AG09309 (cell line): ENCODE results near the gene ATP2C2.

Experiments used
- DNase-seq: peaks from one replicate; pipeline ENCODE4 v3.0.0-alpha.2; 2010; ENCODE audit warnings: low read depth
- H3K4me3 ChIP-seq: 2 replicates; pipeline ENCODE4 v1.5.1; 2011; ENCODE audit warnings: mild to moderate bottlenecking, low read depth, low read length, moderate library complexity; ENCODE audit not compliant: control insufficient read depth
- TF ChIP-seq, protein P1 (sequence below): IDR thresholded peaks from 2 replicates; pipeline ENCODE4 v1.5.1; 2011; ENCODE audit warnings: mild to moderate bottlenecking, low read depth, low read length, inconsistent platforms; ENCODE audit not compliant: insufficient read depth, control insufficient read depth; ENCODE audit errors: missing control alignments

The ATP2C2 gene

GRCh38 chr16:84467709-84468108 lies 99.4 kb downstream of the ATP2C2 start:
- no peak for DNase-seq
- no peak overlapping the region for H3K4me3 ChIP-seq

GRCh38 chr16:84471316-84471715 lies 103.0 kb downstream of the ATP2C2 start:
- TF ChIP-seq, protein P1, sequence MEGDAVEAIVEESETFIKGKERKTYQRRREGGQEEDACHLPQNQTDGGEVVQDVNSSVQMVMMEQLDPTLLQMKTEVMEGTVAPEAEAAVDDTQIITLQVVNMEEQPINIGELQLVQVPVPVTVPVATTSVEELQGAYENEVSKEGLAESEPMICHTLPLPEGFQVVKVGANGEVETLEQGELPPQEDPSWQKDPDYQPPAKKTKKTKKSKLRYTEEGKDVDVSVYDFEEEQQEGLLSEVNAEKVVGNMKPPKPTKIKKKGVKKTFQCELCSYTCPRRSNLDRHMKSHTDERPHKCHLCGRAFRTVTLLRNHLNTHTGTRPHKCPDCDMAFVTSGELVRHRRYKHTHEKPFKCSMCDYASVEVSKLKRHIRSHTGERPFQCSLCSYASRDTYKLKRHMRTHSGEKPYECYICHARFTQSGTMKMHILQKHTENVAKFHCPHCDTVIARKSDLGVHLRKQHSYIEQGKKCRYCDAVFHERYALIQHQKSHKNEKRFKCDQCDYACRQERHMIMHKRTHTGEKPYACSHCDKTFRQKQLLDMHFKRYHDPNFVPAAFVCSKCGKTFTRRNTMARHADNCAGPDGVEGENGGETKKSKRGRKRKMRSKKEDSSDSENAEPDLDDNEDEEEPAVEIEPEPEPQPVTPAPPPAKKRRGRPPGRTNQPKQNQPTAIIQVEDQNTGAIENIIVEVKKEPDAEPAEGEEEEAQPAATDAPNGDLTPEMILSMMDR = no peak
- H3K4me3 ChIP-seq = no peak overlapping the region
- no peak for DNase-seq

More at GRCh38 chr16:84467709-84468108, 99.4 kb downstream of the ATP2C2 start:
- TF ChIP-seq, protein P1 = no peak

GRCh38 chr16:84471966-84472365 lies 103.6 kb downstream of the ATP2C2 start:
- DNase-seq = no peak
- TF ChIP-seq, protein P1 = no peak

DNA sequence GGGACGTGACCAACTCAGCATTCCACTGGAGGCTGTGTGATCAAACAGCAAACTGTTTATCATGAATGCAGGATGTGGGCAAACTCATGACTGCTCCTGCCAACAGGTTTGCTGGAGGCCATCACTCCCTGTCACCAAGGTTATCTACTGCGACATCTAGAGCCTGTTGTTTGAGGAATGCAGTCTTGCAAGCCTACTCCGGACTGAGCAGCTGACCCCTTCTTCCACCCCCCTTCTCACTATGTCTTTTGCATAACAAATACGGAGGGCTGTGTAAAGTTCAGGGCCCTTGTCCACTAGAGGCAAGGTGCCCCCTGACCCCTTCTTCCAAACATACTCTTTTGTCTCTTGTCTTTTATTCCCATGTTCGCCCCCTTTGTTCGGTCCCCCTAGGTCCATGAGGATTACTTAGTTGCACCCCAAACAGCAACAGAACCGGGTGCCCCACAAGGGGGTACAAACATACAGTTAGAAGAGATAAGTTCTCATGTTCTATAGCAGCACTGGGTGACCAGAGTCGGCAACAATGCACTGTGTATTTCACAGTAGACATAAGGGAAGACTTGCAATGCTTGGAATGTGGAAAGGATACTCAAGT lies 107.4 kb downstream of the ATP2C2 start:
- no peak for DNase-seq
- no peak overlapping the region for H3K4me3 ChIP-seq

More at GRCh38 chr16:84471966-84472365, 103.6 kb downstream of the ATP2C2 start:
- no peak overlapping the region for H3K4me3 ChIP-seq

DNA sequence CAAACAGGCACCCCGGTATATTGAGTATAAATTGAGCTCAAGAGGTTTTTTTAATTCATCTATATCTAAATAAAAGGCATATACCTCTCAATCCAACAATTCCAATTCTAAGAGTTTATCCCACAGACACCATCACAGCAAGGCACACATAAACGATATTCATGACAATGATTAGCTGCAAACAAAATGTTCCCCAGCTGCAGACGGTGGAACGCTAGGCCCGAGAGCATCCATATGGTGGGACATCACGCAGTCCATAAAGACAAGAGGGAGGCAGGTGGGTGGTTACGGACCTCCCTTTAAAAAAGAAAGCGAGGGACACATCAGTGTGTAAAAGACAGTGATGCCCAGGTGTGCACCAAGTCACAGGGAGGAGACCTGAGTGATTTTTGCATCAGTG lies 108.1 kb downstream of the ATP2C2 start:
- no peak overlapping the region for H3K4me3 ChIP-seq
- TF ChIP-seq, protein P1 = no peak
- DNase-seq = no peak

More for the DNA sequence above, 107.4 kb downstream of the ATP2C2 start:
- TF ChIP-seq, protein P1 = no peak

DNA sequence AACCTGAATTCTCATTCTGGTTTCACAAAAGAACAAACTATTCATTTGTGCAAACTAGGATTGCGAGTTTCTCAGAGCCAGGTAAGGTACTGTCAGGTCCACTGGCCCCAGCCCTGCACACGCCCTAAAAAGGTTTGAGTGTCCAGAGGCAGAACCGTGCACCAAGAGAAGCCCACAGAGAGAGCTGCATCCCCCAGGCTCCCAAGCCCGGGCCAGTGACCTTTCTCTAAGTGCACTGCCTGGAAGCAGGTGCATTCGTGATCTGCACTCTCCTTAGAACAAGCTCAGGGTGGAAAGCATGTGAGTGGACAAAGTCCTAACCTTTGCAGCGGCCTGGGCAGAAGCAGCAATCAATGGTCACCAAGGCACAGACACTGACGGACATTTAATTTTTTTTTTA lies 109.3 kb downstream of the ATP2C2 start:
- TF ChIP-seq, protein P1 = no peak
- no peak overlapping the region for H3K4me3 ChIP-seq
- no peak for DNase-seq
